ENCODE results near the gene MRPL23. TPM values are rescaled to one million over a fixed set of nuclear protein-coding genes. Genes with fewer than 3 reads are reported as not detected.

The MRPL23 gene
- total RNA-seq, 3 donors from 2014 or later, result 109 to 171 (median 112) TPM

DNA sequence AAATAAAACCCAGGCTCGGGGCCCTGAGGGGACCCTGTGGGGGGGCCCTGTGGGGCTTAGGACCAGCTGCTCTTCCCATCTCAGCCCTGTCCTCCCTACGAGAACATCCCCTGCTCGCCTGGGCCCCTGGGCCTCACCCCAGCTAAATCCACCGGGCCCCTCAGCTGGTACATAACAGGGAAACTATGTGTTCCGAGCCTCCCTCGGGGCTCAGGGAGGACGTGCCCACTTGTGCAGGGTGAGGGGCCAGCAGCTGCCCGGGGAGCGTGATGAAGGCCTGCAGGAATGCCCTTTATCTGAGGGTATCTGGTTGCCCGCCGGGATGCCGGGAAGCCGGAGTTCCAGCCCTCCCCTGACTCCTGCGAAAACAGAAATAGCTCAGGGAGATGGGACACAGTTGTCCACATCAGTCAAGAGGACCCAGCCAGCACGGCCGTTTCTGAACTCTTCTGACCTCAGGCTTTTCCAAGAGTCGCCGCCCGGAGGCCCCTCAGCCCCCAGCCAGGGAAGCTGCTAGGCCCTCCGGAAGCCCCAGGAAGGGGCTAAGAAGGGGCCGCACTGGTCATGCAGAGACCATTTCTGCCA, 20.6 kb downstream of the MRPL23 start:
- no peak for DNase-seq (ENCODE audit: low spot score in 2 of 2)
- no peak overlapping the region for H3K27ac ChIP-seq

DNA sequence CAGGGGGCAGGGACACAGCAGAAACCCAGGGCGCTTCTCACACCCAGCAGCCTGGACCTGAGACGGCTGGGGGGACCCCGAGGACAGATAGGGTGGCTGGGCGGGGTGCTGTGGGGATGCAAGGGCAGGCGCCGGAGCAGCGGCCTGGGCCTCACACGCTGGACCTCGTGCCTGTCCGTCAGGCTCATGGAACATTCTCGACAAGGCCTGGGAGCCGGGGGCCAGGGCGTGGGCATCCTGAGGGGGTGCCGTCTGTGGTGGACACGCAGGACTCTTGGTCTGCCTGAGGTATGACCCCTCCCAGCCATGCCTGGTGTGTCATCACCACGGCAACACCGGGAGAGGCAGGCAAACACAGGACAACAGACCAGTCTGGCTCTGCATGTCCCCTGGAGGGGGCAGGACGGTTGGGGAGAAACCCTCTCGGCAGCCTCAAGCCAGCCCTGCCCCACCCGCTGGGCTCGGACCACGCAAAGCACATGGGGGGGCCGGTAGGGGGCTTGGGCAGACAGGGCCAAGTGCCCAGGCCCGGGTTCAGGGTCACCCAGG, 21.4 kb downstream of the MRPL23 start:
- intact Hi-C loops (cut with DNase I; ENCODE audit: low total_unique reads), result no loop called here
- no peaks in the 10 kb centered on the region for H3K27me3 ChIP-seq
- peak in 1 of 2 donors; percentile 33 for DNase-seq (ENCODE audit: low spot score in 2 of 2)
- no peaks in the 10 kb centered on the region for H3K36me3 ChIP-seq
- no peaks in the 10 kb centered on the region for H3K9me3 ChIP-seq
- H3K4me3 ChIP-seq, result no peak overlapping the region
- H3K4me1 ChIP-seq, result no peaks in the 10 kb centered on the region
- no peak for TF ChIP-seq POLR2AphosphoS5 (IDR thresholded peaks at IDR 0.05)
- TF ChIP-seq, protein P1, sequence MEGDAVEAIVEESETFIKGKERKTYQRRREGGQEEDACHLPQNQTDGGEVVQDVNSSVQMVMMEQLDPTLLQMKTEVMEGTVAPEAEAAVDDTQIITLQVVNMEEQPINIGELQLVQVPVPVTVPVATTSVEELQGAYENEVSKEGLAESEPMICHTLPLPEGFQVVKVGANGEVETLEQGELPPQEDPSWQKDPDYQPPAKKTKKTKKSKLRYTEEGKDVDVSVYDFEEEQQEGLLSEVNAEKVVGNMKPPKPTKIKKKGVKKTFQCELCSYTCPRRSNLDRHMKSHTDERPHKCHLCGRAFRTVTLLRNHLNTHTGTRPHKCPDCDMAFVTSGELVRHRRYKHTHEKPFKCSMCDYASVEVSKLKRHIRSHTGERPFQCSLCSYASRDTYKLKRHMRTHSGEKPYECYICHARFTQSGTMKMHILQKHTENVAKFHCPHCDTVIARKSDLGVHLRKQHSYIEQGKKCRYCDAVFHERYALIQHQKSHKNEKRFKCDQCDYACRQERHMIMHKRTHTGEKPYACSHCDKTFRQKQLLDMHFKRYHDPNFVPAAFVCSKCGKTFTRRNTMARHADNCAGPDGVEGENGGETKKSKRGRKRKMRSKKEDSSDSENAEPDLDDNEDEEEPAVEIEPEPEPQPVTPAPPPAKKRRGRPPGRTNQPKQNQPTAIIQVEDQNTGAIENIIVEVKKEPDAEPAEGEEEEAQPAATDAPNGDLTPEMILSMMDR (IDR thresholded peaks at IDR 0.05), result no peak
- no peak for TF ChIP-seq POLR2A (IDR thresholded peaks at IDR 0.05)
- no peak overlapping the region for H3K27ac ChIP-seq

More for the DNA sequence above, 20.6 kb downstream of the MRPL23 start:
- no peak for TF ChIP-seq POLR2A (IDR thresholded peaks at IDR 0.05)
- no peak for TF ChIP-seq POLR2AphosphoS5 (IDR thresholded peaks at IDR 0.05)
- TF ChIP-seq, protein P1 (IDR thresholded peaks at IDR 0.05), result no peak
- H3K4me1 ChIP-seq, result no peaks in the 10 kb centered on the region
- no peak overlapping the region for H3K4me3 ChIP-seq
- H3K36me3 ChIP-seq, result no peaks in the 10 kb centered on the region
- H3K9me3 ChIP-seq, result no peaks in the 10 kb centered on the region
- H3K27me3 ChIP-seq, result no peaks in the 10 kb centered on the region
- intact Hi-C loops (cut with DNase I; ENCODE audit: low total_unique reads), result no loop called here

DNA sequence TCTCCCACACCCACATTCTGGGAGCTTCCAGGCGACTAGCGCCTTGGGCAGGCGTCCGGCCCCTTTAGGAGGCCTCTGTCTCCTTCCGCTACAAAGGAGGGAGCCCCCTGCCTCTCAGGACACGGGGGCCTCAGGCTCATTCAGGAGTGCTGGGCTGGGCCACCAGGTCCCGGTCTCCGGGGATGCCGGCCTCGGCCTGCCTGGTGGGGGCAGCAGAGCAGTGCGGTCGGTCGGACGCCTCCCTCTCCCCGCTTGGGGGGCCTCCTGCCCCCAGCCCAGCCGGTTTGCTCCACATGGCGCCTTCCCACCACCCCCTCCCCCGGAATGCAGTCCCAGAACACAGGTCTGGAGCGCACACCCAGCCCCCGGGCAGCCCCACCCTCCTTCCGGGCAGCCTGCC, 21.9 kb downstream of the MRPL23 start:
- intact Hi-C loops (cut with DNase I; ENCODE audit: low total_unique reads), result no loop called here
- Histone ChIP-seq H3K36me3 (no peaks in the 10 kb centered on the region), H3K27ac (no peak overlapping the region), H3K27me3 (no peaks in the 10 kb centered on the region), H3K4me1 (no peaks in the 10 kb centered on the region), H3K9me3 (no peaks in the 10 kb centered on the region), H3K4me3 (no peak overlapping the region)
- TF ChIP-seq, protein P1 (IDR thresholded peaks at IDR 0.05), result no peak
- no peak for TF ChIP-seq POLR2AphosphoS5 (IDR thresholded peaks at IDR 0.05)
- no peak for TF ChIP-seq POLR2A (IDR thresholded peaks at IDR 0.05)
- DNase-seq (ENCODE audit: low spot score in 2 of 2), result no peak

DNA sequence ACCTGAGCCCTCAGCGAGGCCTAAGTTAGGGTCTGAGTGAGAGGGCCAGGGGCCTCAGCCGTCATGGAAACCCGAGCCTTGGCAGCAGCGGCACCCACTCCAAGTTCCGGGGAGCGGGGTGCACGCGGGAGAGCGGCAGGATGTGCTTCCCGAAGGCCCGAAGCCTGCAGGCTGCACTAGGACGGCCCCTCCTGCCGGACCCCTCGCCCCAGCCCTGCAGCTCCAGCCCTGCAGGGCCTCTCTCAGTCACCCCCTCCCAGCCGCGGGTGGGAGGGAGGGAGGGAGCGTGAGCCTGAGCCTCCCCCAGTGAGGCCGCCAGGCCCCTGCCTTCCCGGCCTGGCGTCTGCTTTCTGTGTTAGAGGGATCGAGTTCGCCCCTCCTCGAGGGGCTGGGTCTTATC, 22.6 kb downstream of the MRPL23 start:
- TF ChIP-seq POLR2AphosphoS5 (IDR thresholded peaks at IDR 0.05), result no peak
- TF ChIP-seq, protein P1 (IDR thresholded peaks at IDR 0.05), result no peak
- TF ChIP-seq POLR2A (IDR thresholded peaks at IDR 0.05), result no peak
- H3K4me1 ChIP-seq, result no peaks in the 10 kb centered on the region
- no peak overlapping the region for H3K4me3 ChIP-seq
- no peak overlapping the region for H3K27ac ChIP-seq
- intact Hi-C loops (cut with DNase I; ENCODE audit: low total_unique reads), result no loop called here
- H3K36me3 ChIP-seq, result no peaks in the 10 kb centered on the region
- H3K9me3 ChIP-seq, result no peaks in the 10 kb centered on the region
- no peak for DNase-seq (ENCODE audit: low spot score in 2 of 2)
- no peaks in the 10 kb centered on the region for H3K27me3 ChIP-seq

DNA sequence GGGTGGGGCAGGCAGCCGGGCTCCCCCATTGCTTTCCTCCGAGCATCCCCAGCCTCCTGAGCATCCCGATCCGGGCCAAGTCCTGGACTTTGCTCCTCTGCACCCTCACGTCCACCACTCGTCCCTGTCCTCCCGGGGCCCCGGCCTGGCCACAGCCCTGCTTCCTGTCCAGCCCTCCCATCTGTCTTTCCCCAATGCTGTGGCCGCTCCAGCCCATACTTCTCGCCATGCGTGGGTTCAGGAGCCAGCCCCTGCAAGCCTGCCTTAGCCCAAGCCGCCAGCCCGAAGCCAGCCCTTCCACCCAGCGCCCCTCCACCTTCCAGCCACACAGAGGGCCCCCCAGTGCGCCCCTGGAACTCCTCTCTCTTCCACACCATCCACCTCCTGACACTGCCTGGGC, 23.8 kb downstream of the MRPL23 start:
- no peaks in the 10 kb centered on the region for H3K4me1 ChIP-seq
- DNase-seq (ENCODE audit: low spot score in 2 of 2), result peak in 1 of 2 donors; percentile 34
- TF ChIP-seq POLR2A (IDR thresholded peaks at IDR 0.05) (no peak), POLR2AphosphoS5 (IDR thresholded peaks at IDR 0.05) (no peak)
- TF ChIP-seq, protein P1 (IDR thresholded peaks at IDR 0.05), result no peak
- no peaks in the 10 kb centered on the region for H3K27me3 ChIP-seq
- no peaks in the 10 kb centered on the region for H3K36me3 ChIP-seq
- no peaks in the 10 kb centered on the region for H3K9me3 ChIP-seq
- no peak overlapping the region for H3K27ac ChIP-seq
- H3K4me3 ChIP-seq, result no peak overlapping the region
- intact Hi-C loops (cut with DNase I; ENCODE audit: low total_unique reads), result no loop called here
